HFF-Myc (cell line): ENCODE measurements around the gene MCM8.

Source experiments
- DNase-seq: peaks from one replicate; pipeline ENCODE4 v3.0.0-alpha.2; 2011; ENCODE audit warnings: low read depth; ENCODE audit errors: extremely low read depth
- H3K4me3 ChIP-seq: replicated peaks from 2 replicates; pipeline ENCODE4 v1.5.1; 2011; ENCODE audit warnings: low read depth, mild to moderate bottlenecking, control low read depth, low read length
- CTCF ChIP-seq: IDR thresholded peaks from 2 replicates; pipeline ENCODE4 v1.5.1; 2012; ENCODE audit warnings: mild to moderate bottlenecking, low read depth, low read length, control low read depth; ENCODE audit errors: missing control alignments

MCM8 gene

GRCh38 chr20:6036213-6036612 lies 85.8 kb downstream of the MCM8 start:
- no peak for TF ChIP-seq CTCF
- no peak for DNase-seq

GRCh38 chr20:6037082-6037481 lies 86.6 kb downstream of the MCM8 start:
- DNase-seq, result no peak
- TF ChIP-seq CTCF, result no peak
- H3K4me3 ChIP-seq, result no peak overlapping the region

More at GRCh38 chr20:6036213-6036612, 85.8 kb downstream of the MCM8 start:
- H3K4me3 ChIP-seq, result no peak overlapping the region

- DNase-seq, result no peak
- no peak overlapping the region for H3K4me3 ChIP-seq
- no peak for TF ChIP-seq CTCF
Observed at GRCh38 chr20:6038256-6038655, 87.8 kb downstream of the MCM8 start.

- no peak for DNase-seq
- TF ChIP-seq CTCF, result no peak
- no peak overlapping the region for H3K4me3 ChIP-seq
Observed at GRCh38 chr20:6039766-6040165, 89.3 kb downstream of the MCM8 start.

GRCh38 chr20:6040540-6040939 lies 90.1 kb downstream of the MCM8 start:
- no peak for DNase-seq
- no peak overlapping the region for H3K4me3 ChIP-seq
- TF ChIP-seq CTCF, result no peak

GRCh38 chr20:6040958-6041807 lies 90.7 kb downstream of the MCM8 start:
- DNase-seq, result no peak
- no peak overlapping the region for H3K4me3 ChIP-seq
- no peak for TF ChIP-seq CTCF
